HG02678 (cell line): ENCODE measurements around the gene PIWIL1.

Experiments
- ATAC-seq: cut with Tn5 transposase; IDR thresholded peaks from one replicate; pipeline ENCODE4 v1.9.1; 2021; ENCODE audit warnings: mild to moderate bottlenecking, moderate library complexity; ENCODE audit not compliant: unreplicated experiment

PIWIL1 gene

GRCh38 chr12:130372936-130373335 is 35.2 kb downstream of the PIWIL1 start:
- ATAC-seq: no peak

GRCh38 chr12:130374083-130374482 is 36.4 kb downstream of the PIWIL1 start:
- ATAC-seq: no peak

GRCh38 chr12:130375296-130376287 is 37.9 kb downstream of the PIWIL1 start:
- ATAC-seq: no peak

- ATAC-seq: no peak
Observed at GRCh38 chr12:130382818-130383217, 45.1 kb downstream of the PIWIL1 start.

GRCh38 chr12:130384234-130384633 is 46.5 kb downstream of the PIWIL1 start:
- ATAC-seq: no peak

DNA sequence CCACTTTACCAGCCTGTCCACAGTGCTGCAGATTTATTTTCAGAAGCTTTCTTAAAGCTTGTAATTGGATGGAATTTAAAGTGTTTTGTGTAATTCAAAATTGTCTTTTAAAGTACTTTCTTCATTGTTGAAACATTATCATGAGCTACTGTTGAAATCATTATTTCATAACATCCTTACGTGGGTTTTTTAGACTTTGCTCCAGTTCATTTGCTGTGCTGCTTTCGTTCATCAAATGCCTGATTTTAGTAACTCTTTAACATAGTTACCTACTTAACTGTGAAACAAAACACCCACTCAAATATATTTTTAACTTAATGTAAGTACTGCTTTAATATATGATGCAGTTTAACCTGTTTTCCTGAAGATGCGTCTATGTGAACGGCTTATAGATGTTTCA is 47.5 kb downstream of the PIWIL1 start:
- ATAC-seq: no peak

GRCh38 chr12:130391186-130391585 is 53.5 kb downstream of the PIWIL1 start:
- ATAC-seq: no peak

DNA sequence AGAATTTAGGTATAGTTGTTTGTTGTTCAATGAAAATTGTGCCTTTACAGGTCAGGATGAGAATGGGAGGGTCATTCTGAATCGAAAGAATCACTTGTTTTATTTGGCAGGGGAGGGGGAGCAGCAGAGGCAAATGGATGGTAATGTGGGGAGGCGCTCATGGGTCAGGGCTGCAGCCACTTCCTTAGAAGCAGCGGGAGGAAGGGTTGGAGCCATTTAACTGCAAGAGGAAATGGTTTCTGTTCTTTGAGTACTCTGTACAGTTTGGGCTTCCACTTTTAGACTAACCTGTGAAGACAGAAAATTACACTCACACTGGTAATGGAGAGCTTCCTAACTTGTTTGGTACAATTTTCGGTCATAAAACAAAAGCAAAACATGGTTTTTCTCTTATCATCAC is 57.2 kb downstream of the PIWIL1 start:
- ATAC-seq: no peak

- no peak for ATAC-seq
Observed at GRCh38 chr12:130396667-130397066, 59.0 kb downstream of the PIWIL1 start.

DNA sequence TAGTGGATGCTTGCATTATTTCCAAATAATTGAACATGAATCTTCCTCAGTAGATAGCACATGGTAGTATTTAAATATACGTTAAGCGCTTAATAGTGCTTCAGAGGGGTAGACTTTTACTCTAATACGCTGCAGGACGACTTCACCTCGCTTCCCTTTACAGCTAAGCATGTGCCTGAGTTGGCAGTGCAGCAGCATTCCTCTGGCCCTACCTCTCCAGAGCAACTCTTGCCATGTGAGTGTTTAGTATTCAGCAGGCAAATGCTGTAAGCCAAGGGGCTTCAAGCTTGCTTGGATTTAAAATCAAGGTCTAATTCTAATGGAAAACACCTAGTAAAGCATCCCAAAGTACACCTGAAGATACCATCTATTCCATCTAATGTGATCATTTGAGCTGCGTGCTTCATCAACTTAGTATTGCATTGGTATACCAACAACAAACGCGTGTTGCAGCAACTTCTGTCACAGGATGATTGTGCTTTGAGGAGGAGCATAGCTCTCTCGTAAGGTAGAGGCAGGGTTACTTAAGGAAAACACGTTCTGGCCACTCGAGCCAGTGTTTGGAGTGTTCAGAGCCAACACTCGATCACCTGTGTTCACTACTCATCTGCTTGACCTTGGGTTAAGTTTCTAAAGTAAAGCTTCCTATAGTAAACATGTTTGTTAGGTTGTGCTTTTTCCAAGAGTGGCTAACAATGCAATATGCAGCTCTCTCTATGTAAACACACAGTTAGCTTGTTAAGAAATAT is 60.6 kb downstream of the PIWIL1 start:
- no peak for ATAC-seq

DNA sequence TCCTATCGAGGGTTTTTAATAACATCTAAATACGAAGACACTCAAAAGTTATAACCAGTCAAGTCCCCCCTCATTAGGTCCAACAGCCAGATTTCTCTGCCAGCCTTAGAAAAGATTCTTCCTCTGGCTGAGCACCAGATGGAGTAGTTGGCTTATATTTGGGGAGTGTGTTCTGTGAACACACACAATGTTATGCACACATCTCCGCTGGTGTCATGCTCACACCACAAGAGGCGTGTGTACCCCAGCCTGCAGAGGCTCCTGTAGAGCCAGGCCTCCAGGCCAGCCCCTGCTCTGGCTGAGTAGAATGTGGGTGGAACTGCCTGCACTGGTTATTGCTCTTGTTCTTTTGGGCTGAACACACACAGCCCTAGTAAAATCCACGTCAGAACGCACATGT is 64.0 kb downstream of the PIWIL1 start:
- no peak for ATAC-seq

- no peak for ATAC-seq
Observed at GRCh38 chr12:130405332-130405731, 67.6 kb downstream of the PIWIL1 start.

DNA sequence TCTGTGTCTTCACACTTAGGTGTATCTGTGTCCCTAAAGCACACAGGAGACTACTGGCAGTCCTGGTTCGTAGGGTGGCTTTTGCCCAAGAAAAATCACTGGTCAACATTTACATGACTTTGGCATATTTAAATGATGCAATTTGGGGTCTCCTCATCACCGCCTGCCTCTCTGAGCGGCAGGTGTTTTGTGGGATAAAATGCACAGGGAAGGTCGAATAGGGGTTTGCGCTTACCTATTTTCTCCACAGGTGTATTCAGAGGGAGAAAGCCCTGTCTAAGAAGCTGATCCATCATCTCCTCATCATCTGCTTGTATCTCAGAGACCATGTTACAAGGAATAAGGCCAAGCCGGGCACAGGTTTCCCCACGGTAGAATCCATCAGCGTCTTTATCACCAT is 74.7 kb downstream of the PIWIL1 start:
- ATAC-seq: no peak

DNA sequence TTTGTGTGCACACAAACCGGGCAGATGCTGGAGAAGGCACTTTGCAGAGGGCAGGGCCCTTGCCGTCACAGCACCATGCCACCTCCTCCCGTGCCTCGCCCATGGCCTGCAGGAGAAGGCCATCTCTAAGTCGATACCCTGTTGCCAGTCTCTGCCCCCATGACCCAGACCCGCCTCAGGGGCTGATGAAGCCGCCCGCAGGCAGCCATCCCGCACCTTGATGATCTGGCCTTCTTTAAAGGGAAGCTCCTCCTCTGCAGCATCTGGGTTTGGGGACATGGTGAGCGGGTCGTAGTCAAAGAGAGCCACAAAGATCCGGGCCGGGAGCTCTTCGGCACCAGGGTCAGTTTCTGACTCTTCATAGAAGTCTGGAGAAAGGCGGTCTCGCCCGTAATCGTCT is 76.2 kb downstream of the PIWIL1 start:
- ATAC-seq: no peak

- no peak for ATAC-seq
Observed at GRCh38 chr12:130414381-130414780, 76.7 kb downstream of the PIWIL1 start.

DNA sequence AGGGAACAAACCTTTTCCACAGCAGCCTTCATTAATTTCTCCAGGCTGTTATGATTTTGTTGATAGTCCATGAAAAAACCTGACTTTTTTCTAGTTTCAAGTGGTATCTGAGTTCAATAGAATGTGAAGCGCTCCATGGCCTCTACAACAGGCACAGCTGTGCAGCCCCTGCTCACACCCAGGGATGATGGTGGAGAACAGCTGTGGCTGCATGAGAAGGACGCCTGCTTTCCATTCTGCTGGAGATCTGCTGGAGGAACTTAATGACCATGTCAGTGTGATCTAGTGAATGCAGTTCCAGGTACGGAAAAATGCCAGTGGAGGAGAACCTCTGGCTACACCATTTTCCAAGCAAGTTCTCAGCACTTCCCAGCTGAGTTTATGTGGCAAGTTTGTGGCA is 80.6 kb downstream of the PIWIL1 start:
- ATAC-seq: no peak

DNA sequence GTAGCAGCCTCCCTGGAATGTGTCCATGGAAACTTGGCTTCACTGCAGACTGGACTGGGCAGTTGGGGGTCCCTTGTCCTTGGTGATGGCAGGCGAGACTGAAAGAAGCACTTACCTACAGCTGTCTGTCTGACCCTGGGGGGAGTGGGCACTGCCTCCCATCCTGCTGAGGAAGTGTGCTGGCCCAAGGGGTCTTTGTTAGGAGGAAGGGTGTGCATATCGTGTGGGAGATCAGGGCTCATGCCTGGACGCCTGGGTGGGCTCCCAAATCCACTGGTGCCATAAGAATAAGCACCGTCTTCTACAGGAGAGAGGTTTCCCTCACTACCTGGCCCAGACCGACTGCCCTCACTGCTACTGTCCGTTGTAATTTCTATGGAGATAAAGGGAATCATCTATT is 81.4 kb downstream of the PIWIL1 start:
- no peak for ATAC-seq

DNA sequence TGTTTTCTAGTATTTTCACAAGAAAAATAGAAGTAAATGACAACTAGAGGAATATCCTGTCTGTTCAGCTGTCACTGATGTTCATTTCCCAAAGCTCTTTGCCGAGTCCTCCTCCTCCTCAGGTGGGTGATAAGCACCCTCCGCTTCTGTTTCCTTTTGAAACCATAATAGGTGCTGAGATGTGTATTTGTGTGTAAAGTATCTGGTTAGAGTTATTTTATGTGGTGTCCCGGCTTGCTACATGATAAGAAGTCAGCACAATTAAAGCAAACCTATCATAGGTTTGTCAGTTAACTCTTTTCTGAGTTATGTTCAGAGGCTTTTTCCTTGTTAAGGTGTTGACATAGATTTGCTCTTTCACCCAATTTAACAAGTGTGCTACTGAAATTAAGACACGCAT is 82.4 kb downstream of the PIWIL1 start:
- no peak for ATAC-seq

DNA sequence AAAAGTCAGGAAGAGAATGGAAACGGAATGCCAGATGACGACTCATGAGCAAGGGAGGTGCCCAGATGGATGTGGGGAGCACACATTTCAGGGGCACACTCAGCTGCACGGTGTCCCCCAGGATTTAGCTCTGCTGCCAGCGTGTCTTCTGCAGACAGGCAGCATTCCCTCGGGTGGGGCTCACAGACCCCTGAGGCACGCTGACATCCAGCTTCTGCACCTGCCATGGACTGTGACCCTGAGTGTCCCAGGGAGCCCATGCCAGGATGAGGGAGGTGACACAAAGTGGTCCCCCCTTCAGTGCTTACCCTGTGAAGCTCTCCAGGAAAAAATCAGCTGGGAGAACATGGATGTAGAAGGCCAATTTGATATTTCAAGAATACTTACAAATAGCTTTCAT is 84.2 kb downstream of the PIWIL1 start:
- no peak for ATAC-seq
